Pancreas (tissue), 10 donors: ENCODE measurements around the gene C5orf52. TPM values are rescaled to one million over a fixed set of nuclear protein-coding genes. Genes with fewer than 3 reads are reported as not detected.
"Not testable (repeated sequence)": the region's sequence is repeated elsewhere in the genome, so short reads cannot be mapped to it uniquely, and the experiment has no call there.

Experiments
- ATAC-seq, 4 donors: fragments of 200-7000 bp; cut with Tn5 transposase; one replicate each; pipeline versions ENCODE4 v1.8.0 to v1.9.1; 2020; ENCODE audit warnings: mild to moderate bottlenecking in 4 of 4, moderate library complexity in 4 of 4
- DNase-seq, 6 donors: peaks; one replicate each; pipeline ENCODE4 v3.0.0-alpha.2; 2020
- FAIRE-seq: peaks from 2 replicates; lab custom pipeline; 2012; peaks lifted over from hg19 to GRCh38; lab: Jason Lieb, UNC
- H3K27ac ChIP-seq, 4 donors: fragments of 200-600 bp; sonication (generic); 1 replicate in 3 of 4; 2 replicates in 1 of 4; pipeline versions ENCODE4 v1.5.0 to v1.8.0; 2020
- H3K27me3 ChIP-seq, 4 donors: fragments of 200-600 bp; one replicate each; pipeline ENCODE4 v1.8.0; 2021
- H3K36me3 ChIP-seq, 3 donors: fragments of 200-600 bp; sonication (generic) in 1 of 3; one replicate each; pipeline versions ENCODE4 v1.5.0 to v1.8.0; 2020 to 2021
- H3K4me1 ChIP-seq, 3 donors: fragments of 200-600 bp; one replicate each; pipeline ENCODE4 v1.8.0; 2021
- H3K4me3 ChIP-seq, 4 donors: fragments of 200-600 bp; sonication (generic) in 2 of 4; one replicate each; pipeline versions ENCODE4 v1.5.0 to v1.8.0; 2020 to 2021
- H3K9me3 ChIP-seq, 4 donors: fragments of 200-600 bp; one replicate each; pipeline ENCODE4 v1.8.0; 2021
- CTCF ChIP-seq, 4 donors: fragments of 200-600 bp; sonication (generic) in 3 of 4; IDR thresholded peaks; one replicate each; pipeline versions ENCODE4 v1.5.0 to v1.8.0; 2021; ENCODE audit warnings: antibody characterized with exemption in 4 of 4
- WGBS, 2 donors: extraction: QIAGEN DNeasy Blood & Tissue Kit; methylation state at CpG; one replicate each; pipeline ENCODE4 v1.1.7; 2013; 5-methylcytosine and 5-hydroxymethylcytosine counted together
- intact Hi-C, 3 donors: fragments of 100-400 bp; cut with DNase I; formaldehyde crosslinking; loops; one replicate each; pipeline versions ENCODE4 v1.11.1 to v1.14.2; 2022
- polyA plus RNA-seq, 2 donors: library from polyadenylated mRNA; stranded (reverse); fragments of 200-250 nt; gene quantifications; one replicate each; pipeline ENCODE4 v1.2.3, GENCODE V29; 2013
- total RNA-seq, 6 donors: library from RNA; stranded (reverse); fragmentation: NEBNext Ultra II Directional in 4 of 6; extraction: Animal tissue kit (Norgen Biotek cat#: 25700) in 4 of 6; gene quantifications; one replicate each; pipeline versions ENCODE4 v1.2.1 to v1.2.4, GENCODE V29; 2021 to 2023
- donor health status: healthy with polysubstance abuse.
- donor health status: DM: no; HTN: no; CAD: no; lungs with moderate emphysema.
- donor health status: DM: no; HTN: no; CAD: no.
- donor health status: control.
- donor health status: control.
- donor health status: Bipolar disorder and iron deficiency.
- donor health status: DM: yes; HTN: yes; CAD: no.
- donor health status: DM: no; HTN: no; CAD: no.
- donor health status: DM: no; HTN: no; CAD: no.
- donor health status: DM: yes; HTN: yes; CAD: no.

C5orf52 gene
- total and polyA plus RNA-seq, 8 donors: not detected

- intact Hi-C loops: no loop called here
- WGBS, 2 donors: 56 to 64% methylated on average over 50 to 52 of the region's 52 CpGs
- DNase-seq (peak in 1 of 6 donors; percentile 69), ATAC-seq (peak in 1 of 4 donors; percentile 18), FAIRE-seq (no peak)
- H3K4me1 ChIP-seq: no peaks in the 10 kb centered on the region
- TF ChIP-seq CTCF (IDR thresholded peaks at IDR 0.05): no peak
- H3K9me3 ChIP-seq: no peaks in the 10 kb centered on the region
- no peak overlapping the region for H3K27ac ChIP-seq
- H3K27me3 ChIP-seq: no peaks in the 10 kb centered on the region
- no peaks in the 10 kb centered on the region for H3K36me3 ChIP-seq
- H3K4me3 ChIP-seq: no peak overlapping the region
Measured at GRCh38 chr5:157689942-157690689, 18.8 kb downstream of the C5orf52 start.

- WGBS, 2 donors: 64 to 72% methylated on average over 50 to 53 of the region's 53 CpGs
- FAIRE-seq: no peak
Measured at GRCh38 chr5:157690690-157691433, 19.5 kb downstream of the C5orf52 start.

GRCh38 chr5:157693816-157694215 is 22.5 kb downstream of the C5orf52 start:
- H3K9me3 ChIP-seq, H3K27ac ChIP-seq, H3K4me1 ChIP-seq, H3K27me3 ChIP-seq, ATAC-seq, H3K4me3 ChIP-seq, H3K36me3 ChIP-seq, intact Hi-C loops, FAIRE-seq, DNase-seq: not testable (repeated sequence)
- 79 to 91% methylated on average over 24 to 25 of the region's 25 CpGs for WGBS, 2 donors

More at GRCh38 chr5:157690690-157691433, 19.5 kb downstream of the C5orf52 start:
- H3K4me3 ChIP-seq: no peak overlapping the region
- ATAC-seq: no peak
- H3K9me3 ChIP-seq: no peaks in the 10 kb centered on the region
- no peak overlapping the region for H3K27ac ChIP-seq
- DNase-seq: peak in 1 of 6 donors; percentile 43
- no peaks in the 10 kb centered on the region for H3K36me3 ChIP-seq
- H3K27me3 ChIP-seq: no peaks in the 10 kb centered on the region
- TF ChIP-seq CTCF (IDR thresholded peaks at IDR 0.05): no peak
- no peaks in the 10 kb centered on the region for H3K4me1 ChIP-seq
- intact Hi-C loops: no loop called here

- DNase-seq, FAIRE-seq, H3K27ac ChIP-seq, H3K36me3 ChIP-seq, ATAC-seq, H3K4me1 ChIP-seq, H3K4me3 ChIP-seq, intact Hi-C loops, H3K9me3 ChIP-seq, H3K27me3 ChIP-seq: not testable (repeated sequence)
- 79 to 94% methylated on average over 3 of the region's 3 CpGs for WGBS, 2 donors
Measured at GRCh38 chr5:157696154-157696553, 24.8 kb downstream of the C5orf52 start.

- H3K36me3 ChIP-seq, H3K9me3 ChIP-seq, H3K27ac ChIP-seq, DNase-seq, H3K4me3 ChIP-seq, FAIRE-seq, intact Hi-C loops, H3K27me3 ChIP-seq, ATAC-seq, H3K4me1 ChIP-seq: not testable (repeated sequence)
- WGBS, 2 donors: 58 to 75% methylated on average over 4 of the region's 4 CpGs
Measured at GRCh38 chr5:157698674-157699073, 27.3 kb downstream of the C5orf52 start.

GRCh38 chr5:157703736-157704135 is 32.4 kb downstream of the C5orf52 start:
- WGBS, 2 donors: 52 to 69% methylated on average over 3 of the region's 3 CpGs
- DNase-seq (no peak), FAIRE-seq (no peak)

More at GRCh38 chr5:157703736-157704135, 32.4 kb downstream of the C5orf52 start:
- no peak for TF ChIP-seq CTCF (IDR thresholded peaks at IDR 0.05)
- H3K9me3 ChIP-seq: no peaks in the 10 kb centered on the region
- no peak for ATAC-seq
- no peaks in the 10 kb centered on the region for H3K36me3 ChIP-seq
- H3K4me3 ChIP-seq: no peak overlapping the region
- intact Hi-C loops: no loop called here
- H3K27ac ChIP-seq: no peak overlapping the region
- no peaks in the 10 kb centered on the region for H3K4me1 ChIP-seq
- no peaks in the 10 kb centered on the region for H3K27me3 ChIP-seq
